ENCODE results near the gene SLC35F3.
"Not testable (repeated sequence)": the region's sequence is repeated elsewhere in the genome, so short reads cannot be mapped to it uniquely, and the experiment has no call there.

The SLC35F3 gene

DNA sequence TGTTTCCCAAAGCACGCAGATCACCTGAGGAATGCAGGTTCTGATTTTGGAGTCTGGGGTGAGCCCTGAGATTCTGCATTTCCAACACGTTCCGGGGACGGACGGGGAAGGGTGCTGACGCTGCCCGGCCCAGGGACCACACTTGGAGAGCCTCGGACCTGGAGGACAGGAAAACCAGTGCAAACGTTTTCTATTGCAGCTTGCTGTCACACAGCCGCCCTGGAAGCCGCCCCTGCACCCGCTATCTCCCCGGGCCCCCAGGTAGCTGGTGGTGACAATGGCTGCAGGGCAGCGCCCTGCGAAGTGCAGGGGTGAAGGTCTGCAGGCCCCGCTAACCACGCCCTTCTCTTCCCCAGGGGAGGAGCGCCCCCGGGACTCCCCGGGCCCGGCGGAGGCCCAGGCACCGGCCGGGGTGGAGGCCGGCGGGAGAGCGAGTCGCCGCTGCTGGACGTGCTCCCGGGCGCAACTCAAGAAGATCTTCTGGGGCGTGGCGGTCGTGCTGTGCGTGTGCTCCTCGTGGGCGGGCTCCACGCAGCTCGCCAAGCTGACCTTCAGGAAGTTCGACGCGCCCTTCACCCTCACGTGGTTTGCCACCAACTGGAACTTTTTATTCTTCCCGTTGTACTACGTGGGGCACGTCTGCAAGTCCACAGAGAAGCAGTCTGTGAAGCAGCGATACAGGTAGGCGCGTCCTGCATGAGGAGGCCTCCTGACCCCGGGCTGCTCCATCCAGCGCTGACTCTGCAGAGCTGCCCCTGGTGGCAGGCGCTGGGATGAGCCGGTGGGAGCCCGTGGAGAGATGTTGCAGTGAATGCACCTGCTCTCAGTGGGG lies 326.8 kb downstream of the SLC35F3 start:
- DNase-seq = no peak

DNA sequence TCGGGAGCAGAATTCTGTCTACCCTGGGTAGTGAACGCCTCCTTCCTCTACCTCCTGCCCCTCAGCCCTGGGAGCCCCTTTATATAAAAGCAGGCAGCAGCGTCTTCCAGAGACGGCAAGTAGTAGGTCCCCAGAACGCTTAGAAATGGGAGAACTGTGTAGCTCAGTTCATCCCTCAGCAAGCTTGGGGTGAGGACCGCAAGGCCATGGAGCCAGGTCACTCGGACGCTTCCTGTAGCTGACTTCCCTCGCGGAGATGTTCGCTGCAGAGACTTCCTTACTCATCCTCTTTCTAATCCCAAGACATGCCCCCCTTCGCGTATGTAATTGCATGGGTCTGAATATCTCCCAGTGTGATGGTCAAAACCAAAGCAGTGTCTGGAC lies 327.4 kb downstream of the SLC35F3 start:
- DNase-seq = no peak

DNA sequence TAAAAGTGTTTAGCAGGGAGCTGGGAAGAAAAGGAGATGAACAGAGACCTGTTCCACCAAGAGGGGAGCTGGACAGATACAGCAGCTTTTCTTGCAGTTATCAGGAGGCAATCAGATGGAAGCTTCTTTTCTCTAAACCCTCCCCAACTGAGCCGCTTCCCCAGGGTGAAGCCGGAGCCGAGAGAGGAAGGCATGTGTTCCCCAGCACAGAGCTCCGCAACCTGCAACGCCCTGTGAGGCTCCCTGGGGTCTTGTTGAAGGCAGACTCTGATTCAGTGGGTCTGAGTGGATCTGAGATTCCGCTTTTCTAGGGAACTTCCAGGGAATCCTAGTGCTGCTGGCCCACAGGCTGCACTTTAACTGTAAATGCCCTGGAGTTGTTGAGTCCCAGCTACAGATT lies 329.7 kb downstream of the SLC35F3 start:
- no peak for DNase-seq

DNA sequence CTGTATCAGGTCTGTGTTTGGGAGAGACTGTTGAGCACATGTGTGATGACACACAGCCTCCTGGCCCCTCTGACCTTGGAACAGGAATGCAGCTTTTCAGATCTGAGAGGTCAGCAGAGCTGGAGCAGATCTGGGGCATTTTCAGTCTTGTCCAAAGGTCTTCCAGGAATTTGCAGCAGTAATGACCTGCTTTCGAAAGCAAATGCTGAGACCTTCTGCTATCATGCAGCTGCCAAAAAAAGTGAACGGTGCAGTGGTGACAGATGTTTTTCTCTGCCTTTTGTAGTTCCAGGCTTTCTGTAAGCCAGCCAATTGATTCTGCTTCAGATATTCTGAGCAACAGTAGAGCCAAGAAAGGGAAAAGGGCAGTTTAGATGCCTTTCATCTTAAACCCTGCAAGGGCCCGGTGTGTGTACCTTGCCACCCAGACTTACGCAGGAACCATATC lies 331.0 kb downstream of the SLC35F3 start:
- DNase-seq = no peak

DNA sequence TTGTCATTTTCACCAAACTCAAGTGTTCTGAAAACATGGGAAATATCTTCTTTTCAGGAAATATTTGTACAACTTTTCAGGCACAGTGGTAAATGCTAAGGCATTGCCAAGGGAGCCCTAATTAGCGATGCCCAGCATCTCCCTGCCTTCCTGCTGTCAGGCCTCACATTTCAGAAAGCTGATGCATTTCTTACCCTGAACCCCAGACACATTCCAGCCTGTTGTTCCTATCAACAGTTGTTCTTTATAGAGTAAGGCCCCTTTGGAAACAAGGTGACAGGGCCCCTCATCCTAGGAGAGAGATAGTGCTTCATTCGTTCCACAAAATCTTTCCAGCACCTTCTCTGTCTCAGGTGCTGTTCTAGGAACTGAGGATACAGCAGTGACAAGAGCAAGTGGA lies 332.9 kb downstream of the SLC35F3 start:
- DNase-seq = no peak

DNA sequence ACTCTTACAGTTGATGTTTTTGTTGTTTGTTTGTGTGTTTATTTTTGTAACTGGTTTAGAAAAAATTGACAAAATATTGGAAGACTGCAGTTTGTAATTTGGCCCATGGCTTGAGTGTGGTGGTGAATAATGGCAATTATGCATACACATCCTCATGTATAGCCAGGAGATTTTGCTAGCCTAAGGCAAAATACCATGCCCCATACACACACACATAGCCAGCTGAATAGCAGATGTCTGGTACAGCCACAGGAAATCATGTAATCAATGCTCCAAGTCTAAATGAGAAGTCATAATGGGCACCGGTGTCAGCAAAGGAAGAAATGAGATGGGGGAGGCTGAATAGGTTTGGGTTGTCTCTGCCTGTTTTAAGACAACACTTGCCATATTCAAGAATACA lies 333.6 kb downstream of the SLC35F3 start:
- DNase-seq = no peak

DNA sequence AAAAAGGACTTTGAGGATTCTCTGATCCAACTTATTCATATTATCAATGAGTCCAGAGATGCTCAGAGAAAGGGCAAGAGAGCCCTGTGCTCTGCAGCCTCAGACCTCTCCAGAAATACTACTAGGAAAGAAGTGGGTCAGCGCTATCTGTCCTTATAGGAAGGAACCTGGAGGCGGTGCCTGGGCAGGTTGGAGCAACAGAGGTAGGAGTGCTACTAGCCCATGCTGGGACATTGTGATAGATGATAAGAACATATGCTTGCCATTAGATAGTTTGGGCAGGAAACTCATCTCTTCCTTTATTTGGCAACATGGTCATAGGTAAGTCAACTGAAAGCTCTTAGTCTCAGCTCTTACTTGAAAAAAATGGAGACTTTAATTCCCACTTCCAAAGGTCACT lies 335.0 kb downstream of the SLC35F3 start:
- no peak for DNase-seq

DNA sequence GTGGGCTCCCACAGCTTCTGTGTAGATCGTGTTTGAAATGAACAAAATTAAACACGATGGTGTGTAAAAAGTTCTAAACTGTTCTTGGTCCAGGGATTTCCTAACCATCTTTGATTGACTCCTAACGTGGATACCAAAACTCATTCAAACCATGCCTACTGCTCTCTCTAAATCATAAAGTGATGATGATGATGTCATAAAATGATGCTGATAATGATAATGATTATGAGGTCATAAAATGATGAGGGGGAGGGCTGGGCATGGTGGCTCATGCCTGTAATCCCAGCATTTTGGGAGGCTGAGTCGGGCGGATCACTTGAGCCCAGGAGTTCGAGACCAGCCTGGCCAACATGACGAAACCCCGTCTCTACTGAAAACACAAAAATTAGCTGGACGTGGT lies 335.5 kb downstream of the SLC35F3 start:
- no peak for DNase-seq

GRCh38 chr1:234240680-234241079 lies 336.2 kb downstream of the SLC35F3 start:
- no peak for DNase-seq

DNA sequence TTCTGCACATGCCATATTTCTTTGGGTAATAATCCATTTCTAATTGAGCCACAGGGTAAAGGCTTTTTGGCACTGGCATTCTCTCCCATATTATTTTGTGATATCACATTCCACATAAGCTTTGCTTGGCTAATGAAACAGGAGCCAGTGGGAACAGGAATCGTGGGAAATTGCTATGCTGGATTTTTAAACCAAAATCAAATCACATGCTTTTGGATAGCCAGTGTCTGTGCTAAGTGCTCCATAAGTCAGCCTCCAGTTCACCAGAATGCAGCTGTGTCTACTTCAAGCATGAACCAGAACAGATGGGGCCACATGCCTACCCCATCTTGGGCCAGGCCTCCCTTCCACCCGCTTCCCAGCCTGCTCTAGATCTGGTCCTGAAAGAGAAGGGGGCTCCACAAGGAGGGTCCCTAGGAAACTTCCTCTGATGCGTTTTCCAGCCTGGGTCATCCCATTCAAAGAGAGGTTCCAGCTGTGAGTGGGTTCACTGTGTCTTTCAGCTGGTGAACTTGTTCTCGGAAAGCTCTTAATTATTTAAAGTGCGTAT lies 337.5 kb downstream of the SLC35F3 start:
- no peak for DNase-seq

- DNase-seq = no peak
Measured at GRCh38 chr1:234243521-234244260, 339.2 kb downstream of the SLC35F3 start.

- peak; percentile 85 for DNase-seq
Measured at GRCh38 chr1:234244482-234244881, 340.0 kb downstream of the SLC35F3 start.

GRCh38 chr1:234246638-234247116 lies 342.2 kb downstream of the SLC35F3 start:
- no peak for DNase-seq

GRCh38 chr1:234247746-234248145 lies 343.3 kb downstream of the SLC35F3 start:
- not testable (repeated sequence) for DNase-seq

DNA sequence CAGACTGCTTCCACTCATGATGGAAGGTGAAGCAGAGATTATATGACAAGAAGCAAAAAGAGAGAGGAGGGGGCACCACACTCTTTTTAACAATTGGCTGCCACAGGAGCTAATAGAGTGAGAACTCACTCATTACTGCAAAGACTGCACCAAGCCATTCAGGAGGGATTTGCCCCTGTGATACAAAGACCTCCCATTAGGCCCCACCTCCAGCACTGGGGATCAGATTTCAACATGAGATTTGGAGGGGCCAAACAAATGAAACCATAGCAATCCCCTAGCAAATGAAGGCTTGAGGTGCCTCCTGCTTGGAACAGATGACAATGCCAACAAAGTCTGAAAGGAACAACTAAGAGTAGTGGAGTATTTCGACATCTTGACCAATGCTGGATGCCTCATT lies 346.3 kb downstream of the SLC35F3 start:
- DNase-seq = no peak

GRCh38 chr1:234253732-234254131 lies 349.3 kb downstream of the SLC35F3 start:
- peak; percentile 68 for DNase-seq

DNA sequence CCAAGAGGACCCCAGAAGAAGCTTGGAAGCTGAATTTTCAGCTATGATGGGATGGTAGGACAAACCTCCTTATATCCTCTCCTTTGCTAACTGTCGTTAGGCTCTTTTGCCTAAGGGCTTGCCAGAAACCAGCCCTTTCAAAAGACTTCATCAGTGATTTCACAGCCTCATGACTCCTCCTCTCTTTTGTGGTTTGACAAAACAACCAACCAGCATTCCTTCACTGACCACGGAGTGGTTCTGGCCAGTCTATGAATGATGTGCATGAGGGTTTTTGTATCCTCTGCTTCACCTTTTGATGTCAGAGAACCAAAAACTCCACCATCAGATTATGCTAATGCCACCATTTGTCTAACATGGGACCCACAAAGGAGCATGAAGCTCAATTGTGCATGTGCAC lies 351.9 kb downstream of the SLC35F3 start:
- peak; percentile 30 for DNase-seq

- no peak for DNase-seq
Measured at GRCh38 chr1:234258071-234258470, 353.6 kb downstream of the SLC35F3 start.

GRCh38 chr1:234260578-234260977 lies 356.1 kb downstream of the SLC35F3 start:
- DNase-seq = peak; percentile 6

GRCh38 chr1:234261545-234261944 lies 357.1 kb downstream of the SLC35F3 start:
- DNase-seq = no peak

- no peak for DNase-seq
Measured at GRCh38 chr1:234262007-234262753, 357.7 kb downstream of the SLC35F3 start.

DNA sequence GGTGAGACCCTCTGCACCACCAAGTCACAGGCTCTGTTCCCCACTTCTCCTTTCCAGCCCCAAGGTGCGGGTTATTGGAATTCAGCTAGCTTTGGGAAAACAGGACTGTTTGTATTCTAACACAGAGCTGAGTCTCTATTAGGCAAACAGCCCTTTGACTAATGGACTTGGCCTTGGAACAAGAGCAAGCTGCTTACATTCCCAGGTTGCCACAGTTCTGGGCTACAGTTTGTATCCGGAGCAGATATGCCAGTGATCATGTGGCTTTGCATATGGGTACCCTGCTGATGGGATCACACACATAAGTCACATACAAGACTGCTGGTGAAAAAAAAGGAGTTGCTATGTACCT lies 358.3 kb downstream of the SLC35F3 start:
- no peak for DNase-seq

- DNase-seq = no peak
Measured at GRCh38 chr1:234264832-234265231, 360.4 kb downstream of the SLC35F3 start.

All from MV-4-11 (cell line).